Keratinocyte (primary cell): ENCODE data around the gene SORL1. TPM values are rescaled to one million over a fixed set of nuclear protein-coding genes. Genes with fewer than 3 reads are reported as not detected.

ENCODE experiments used
- DNase-seq: peaks from one replicate; pipeline ENCODE4 v3.0.0-alpha.2; 2011; ENCODE audit warnings: low read depth, missing footprints, low spot score
- FAIRE-seq: peaks from 2 replicates; lab custom pipeline; 2011; peaks lifted over from hg19 to GRCh38; lab: Jason Lieb, UNC
- H2AFZ ChIP-seq: 2 replicates; pipeline ENCODE4 v1.6.0; 2012; ENCODE audit warnings: low read length, control low read depth, inconsistent platforms; ENCODE audit not compliant: control insufficient read depth
- H3K27ac ChIP-seq: 2 replicates; pipeline ENCODE4 v1.5.1; 2011; ENCODE audit warnings: low read length; ENCODE audit not compliant: control insufficient read depth, insufficient read depth
- H3K27me3 ChIP-seq: 3 replicates; pipeline ENCODE4 v1.6.0; 2011; ENCODE audit warnings: low read length; ENCODE audit not compliant: control insufficient read depth, insufficient read depth; ENCODE audit errors: extremely low read depth
- H3K36me3 ChIP-seq, 2 experiments: 2 replicates in 1 of 2; 3 replicates in 1 of 2; pipeline ENCODE4 v1.5.1; 2011; ENCODE audit warnings: low read length in 2 of 2, mild to moderate bottlenecking in 1 of 2; ENCODE audit not compliant: control insufficient read depth in 2 of 2, insufficient read depth in 2 of 2; ENCODE audit errors: extremely low read depth in 1 of 2
- H3K4me1 ChIP-seq: 3 replicates; pipeline ENCODE4 v1.5.1; 2011; ENCODE audit warnings: low read length; ENCODE audit not compliant: control insufficient read depth, insufficient read depth; ENCODE audit errors: extremely low read depth
- H3K4me2 ChIP-seq: 3 replicates; pipeline ENCODE4 v1.6.0; 2011; ENCODE audit warnings: low read depth, low read length; ENCODE audit not compliant: control insufficient read depth, insufficient read depth; ENCODE audit errors: extremely low read depth
- H3K4me3 ChIP-seq, 3 experiments: fragments of 200-600 bp in 1 of 3; sonication (generic) in 1 of 3; 2 replicates in 2 of 3; 3 replicates in 1 of 3; pipeline ENCODE4 v1.5.1; 2011 to 2016; ENCODE audit warnings: low read length in 3 of 3, mild to moderate bottlenecking in 3 of 3, control low read depth in 2 of 3, inconsistent platforms in 1 of 3, low read depth in 1 of 3, mixed read lengths in 1 of 3, mixed run types in 1 of 3, moderate library complexity in 1 of 3; ENCODE audit not compliant: control insufficient read depth in 2 of 3, insufficient read depth in 2 of 3; ENCODE audit errors: extremely low read depth in 1 of 3
- H3K79me2 ChIP-seq: 2 replicates; pipeline ENCODE4 v1.6.0; 2012; ENCODE audit warnings: low read length; ENCODE audit not compliant: control insufficient read depth, insufficient read depth
- H3K9ac ChIP-seq: 3 replicates; pipeline ENCODE4 v1.6.0; 2011; ENCODE audit warnings: low read length; ENCODE audit not compliant: control insufficient read depth, insufficient read depth; ENCODE audit errors: extremely low read depth
- H3K9me1 ChIP-seq: 3 replicates; pipeline ENCODE4 v1.6.0; 2011; ENCODE audit warnings: low read length; ENCODE audit not compliant: control insufficient read depth, insufficient read depth; ENCODE audit errors: extremely low read depth
- H3K9me3 ChIP-seq: 2 replicates; pipeline ENCODE4 v1.5.1; 2012; ENCODE audit warnings: low read depth, low read length; ENCODE audit not compliant: control insufficient read depth
- H4K20me1 ChIP-seq: 3 replicates; pipeline ENCODE4 v1.6.0; 2011; ENCODE audit warnings: low read length; ENCODE audit not compliant: control insufficient read depth, insufficient read depth; ENCODE audit errors: extremely low read depth
- EZH2 ChIP-seq: IDR thresholded peaks from one replicate; pipeline ENCODE4 v1.6.1; 2012; ENCODE audit warnings: inconsistent platforms, mild to moderate bottlenecking, low read length, moderate library complexity
- dilution Hi-C: fragments of 300-500 bp; cut with MboI; formaldehyde crosslinking; loops from one replicate; pipeline ENCODE4 v1.7.0; 2020; ENCODE audit warnings: low sequenced_read_pairs; ENCODE audit not compliant: extremely low pct_ligation_motif_present
- polyA plus RNA-seq, 5 experiments: library from polyadenylated mRNA; depleted of rRNA in 3 of 5; stranded (reverse) in 3 of 5; stranded (forward) in 1 of 5; unstranded in 1 of 5; fragments of >200 nt; gene quantifications; 1 replicate in 1 of 5; 2 replicates in 3 of 5; 3 replicates in 1 of 5; pipeline versions ENCODE4 v1.2.1 to v1.2.3, GENCODE V29; 2011 to 2012; ENCODE audit warnings: missing spikeins in 2 of 5, low read depth in 1 of 5, low replicate concordance in 1 of 5
- TF ChIP-seq, protein P1 (sequence below), 3 experiments: IDR thresholded peaks in 1 of 3; conservative IDR thresholded peaks in 1 of 3; optimal IDR thresholded peaks in 1 of 3; 2 replicates in 2 of 3; 3 replicates in 1 of 3; pipeline versions ENCODE3 to v1.5.1; 2011; ENCODE audit warnings: low read length in 3 of 3, mild to moderate bottlenecking in 3 of 3, moderate library complexity in 2 of 3, control low read depth in 1 of 3, inconsistent platforms in 1 of 3; ENCODE audit not compliant: insufficient read depth in 2 of 3; ENCODE audit errors: extremely low read depth in 1 of 3

The SORL1 gene
- polyA plus RNA-seq, 1 donor (not counting 4 experiments of a cell fraction or from before 2014, with no cell fraction given), result 38.9 TPM

DNA sequence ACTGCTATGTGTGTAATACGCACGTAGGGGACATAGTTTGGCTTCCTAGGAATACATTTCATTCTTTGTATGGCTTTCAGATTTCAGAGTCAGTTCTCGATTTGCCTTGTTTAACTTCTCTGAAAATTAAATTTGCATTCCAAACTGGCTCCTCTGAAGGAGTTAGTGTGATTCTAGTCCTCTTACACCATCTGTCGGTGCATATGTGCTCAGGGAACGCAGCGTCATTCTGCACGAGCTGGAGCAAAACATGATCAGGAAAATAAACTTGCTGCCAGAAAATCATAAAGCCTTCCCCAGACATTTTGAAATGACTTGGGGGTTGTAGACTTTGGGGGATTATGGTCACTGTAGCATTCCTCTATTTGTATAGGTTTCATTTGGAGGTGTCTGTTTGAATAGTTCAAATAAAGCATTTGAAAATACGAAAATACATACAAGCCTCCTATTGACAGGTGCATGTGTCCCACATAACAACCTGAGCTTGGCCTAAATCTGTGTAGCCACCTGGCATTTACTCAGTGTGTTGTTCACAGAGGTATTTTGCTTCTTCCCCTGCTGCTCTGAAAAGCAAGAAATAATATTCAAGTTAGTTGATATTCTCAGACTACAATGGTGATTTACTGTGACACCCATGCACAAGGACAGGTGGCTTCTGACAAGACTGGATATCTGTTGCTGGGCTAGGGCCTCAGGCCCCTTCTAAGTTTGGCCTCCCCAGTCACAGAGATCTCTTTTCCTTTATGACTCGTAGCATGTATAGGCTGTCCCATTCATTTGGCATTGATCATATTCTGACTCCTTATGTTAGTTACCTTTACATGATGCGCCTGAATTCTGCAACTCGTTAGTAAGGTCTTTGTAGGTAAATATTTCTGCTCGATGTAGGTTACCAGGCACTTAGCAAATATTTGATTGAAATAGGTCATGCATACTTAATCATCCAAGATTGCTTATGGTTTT, 82.3 kb downstream of the SORL1 start:
- Histone ChIP-seq H2AFZ (no peak overlapping the region), H3K9me1 (no peaks in the 10 kb centered on the region), H3K9me3 (no peaks in the 10 kb centered on the region), H4K20me1 (no peaks in the 10 kb centered on the region), H3K27ac (no peak overlapping the region), H3K4me2 (no peak overlapping the region), H3K79me2 (no peaks in the 10 kb centered on the region), H3K9ac (no peak overlapping the region), H3K27me3 (no peaks in the 10 kb centered on the region), H3K4me3 (no peak overlapping the region), H3K4me1 (peaks cover 3% of the 10 kb centered on the region), H3K36me3 (no peaks in the 10 kb centered on the region)
- dilution Hi-C loops, result no loop called here
- DNase-seq, result no peak
- TF ChIP-seq EZH2, result no peak
- TF ChIP-seq, protein P1, sequence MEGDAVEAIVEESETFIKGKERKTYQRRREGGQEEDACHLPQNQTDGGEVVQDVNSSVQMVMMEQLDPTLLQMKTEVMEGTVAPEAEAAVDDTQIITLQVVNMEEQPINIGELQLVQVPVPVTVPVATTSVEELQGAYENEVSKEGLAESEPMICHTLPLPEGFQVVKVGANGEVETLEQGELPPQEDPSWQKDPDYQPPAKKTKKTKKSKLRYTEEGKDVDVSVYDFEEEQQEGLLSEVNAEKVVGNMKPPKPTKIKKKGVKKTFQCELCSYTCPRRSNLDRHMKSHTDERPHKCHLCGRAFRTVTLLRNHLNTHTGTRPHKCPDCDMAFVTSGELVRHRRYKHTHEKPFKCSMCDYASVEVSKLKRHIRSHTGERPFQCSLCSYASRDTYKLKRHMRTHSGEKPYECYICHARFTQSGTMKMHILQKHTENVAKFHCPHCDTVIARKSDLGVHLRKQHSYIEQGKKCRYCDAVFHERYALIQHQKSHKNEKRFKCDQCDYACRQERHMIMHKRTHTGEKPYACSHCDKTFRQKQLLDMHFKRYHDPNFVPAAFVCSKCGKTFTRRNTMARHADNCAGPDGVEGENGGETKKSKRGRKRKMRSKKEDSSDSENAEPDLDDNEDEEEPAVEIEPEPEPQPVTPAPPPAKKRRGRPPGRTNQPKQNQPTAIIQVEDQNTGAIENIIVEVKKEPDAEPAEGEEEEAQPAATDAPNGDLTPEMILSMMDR (optimal IDR thresholded peaks at IDR 0.05 in 1 of 3, IDR thresholded peaks at IDR 0.05 in 1 of 3, conservative IDR thresholded peaks at IDR 0.05 in 1 of 3; ENCODE audit: extremely low read depth in 1 of 3, insufficient read depth in 2 of 3, low read length in 3 of 3), result peak in 2 of 3 experiments; percentile 14 to 43
- FAIRE-seq, result no peak

DNA sequence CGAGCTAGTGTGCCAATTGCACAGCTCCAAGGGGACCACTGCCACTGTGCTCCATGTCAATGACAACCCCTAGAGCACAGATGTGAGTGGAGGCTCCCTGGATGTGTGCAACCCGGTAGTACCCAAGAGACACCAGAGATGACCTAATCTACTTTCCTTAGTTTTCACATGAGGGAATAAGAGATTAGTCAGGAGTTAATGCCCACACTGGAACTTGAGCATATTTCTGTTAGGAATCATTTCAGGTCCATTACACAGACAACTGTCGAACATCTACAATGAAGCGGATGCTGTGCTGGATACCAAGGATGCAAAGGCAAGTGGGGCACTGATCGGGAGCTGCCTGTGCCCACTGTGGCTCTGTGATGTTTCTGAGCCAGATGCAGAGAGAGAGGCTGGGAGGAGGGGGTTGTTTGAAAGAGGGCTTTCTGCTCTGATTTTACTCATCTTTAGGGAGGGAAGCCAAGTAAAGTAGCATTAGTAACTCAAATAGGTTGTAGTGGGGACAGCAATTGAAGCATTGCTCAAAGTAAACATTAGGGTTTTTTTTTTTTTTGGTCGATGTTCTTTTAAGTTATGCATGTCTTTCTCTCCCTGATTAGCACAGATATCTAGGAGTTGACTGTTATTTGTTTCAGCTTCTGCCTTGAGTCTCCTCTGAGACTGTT, 83.1 kb downstream of the SORL1 start:
- H3K4me2 ChIP-seq, result no peak overlapping the region
- dilution Hi-C loops, result no loop called here
- no peak overlapping the region for H3K9ac ChIP-seq
- H2AFZ ChIP-seq, result no peak overlapping the region
- no peaks in the 10 kb centered on the region for H3K36me3 ChIP-seq
- peaks cover 10% of the 10 kb centered on the region for H3K4me1 ChIP-seq
- H4K20me1 ChIP-seq, result no peaks in the 10 kb centered on the region
- no peak overlapping the region for H3K4me3 ChIP-seq
- FAIRE-seq (peak; percentile 43), DNase-seq (no peak)
- no peaks in the 10 kb centered on the region for H3K27me3 ChIP-seq
- TF ChIP-seq, protein P1 (optimal IDR thresholded peaks at IDR 0.05 in 1 of 3, IDR thresholded peaks at IDR 0.05 in 1 of 3, conservative IDR thresholded peaks at IDR 0.05 in 1 of 3; ENCODE audit: extremely low read depth in 1 of 3, insufficient read depth in 2 of 3, low read length in 3 of 3), result no peak
- TF ChIP-seq EZH2, result no peak
- no peaks in the 10 kb centered on the region for H3K79me2 ChIP-seq
- no peaks in the 10 kb centered on the region for H3K9me1 ChIP-seq
- no peaks in the 10 kb centered on the region for H3K9me3 ChIP-seq
- no peak overlapping the region for H3K27ac ChIP-seq
